Mesangial cell (primary cell): ENCODE measurements around the gene OSBPL6. TPM values are rescaled to one million over a fixed set of nuclear protein-coding genes. Genes with fewer than 3 reads are reported as not detected.

Source experiments
- total RNA-seq: library from RNA; depleted of rRNA; stranded (reverse); fragments of >200 nt; gene quantifications from 2 replicates; pipeline ENCODE4 v1.2.3, GENCODE V29; 2015

Gene OSBPL6
- 2.7 and 7.0 TPM in 2 replicates for total RNA-seq

DNA sequence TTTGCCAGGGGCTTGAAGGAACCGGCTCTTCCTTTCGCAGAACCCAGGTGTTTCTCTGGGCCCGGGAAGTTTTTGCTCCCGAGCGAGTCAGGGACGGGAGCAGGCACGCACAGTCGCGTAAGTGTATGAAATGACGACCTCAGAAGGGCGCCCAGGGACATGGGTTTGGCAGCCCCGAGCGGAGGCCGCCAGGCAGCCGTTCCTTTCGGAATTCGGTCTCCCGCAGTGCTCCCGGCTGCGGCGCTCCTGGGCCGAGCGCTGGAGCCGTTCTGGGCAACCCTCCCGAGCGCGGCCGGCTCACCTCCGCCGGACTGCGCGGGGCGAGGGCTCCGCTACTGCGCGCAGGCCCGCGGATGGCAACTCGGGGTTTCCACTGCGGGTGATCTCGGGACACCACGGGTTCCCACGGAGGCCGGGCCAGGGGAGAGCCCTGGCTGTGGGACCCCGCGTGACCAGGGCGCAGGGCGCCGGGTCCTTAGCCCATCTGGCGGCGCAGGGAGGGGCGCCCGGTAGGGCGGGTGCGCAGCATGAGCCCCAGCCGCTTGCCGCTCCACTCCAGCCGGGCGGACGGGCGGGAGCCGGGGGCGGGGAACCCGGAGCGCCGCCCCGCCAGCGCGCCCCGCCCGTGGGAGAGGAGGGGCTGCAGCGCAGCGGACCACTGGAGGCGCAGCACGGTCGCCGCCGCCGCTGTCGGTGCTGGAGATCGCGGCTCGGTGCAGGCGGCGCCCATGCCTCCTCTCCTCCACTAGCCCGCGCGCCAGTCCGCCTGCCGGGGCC lies at the start of gene OSBPL6:
OSBPL6 (plus strand) TSS at position 690 of the 777 bp plus-strand sequence. CDS start 111,673 bp downstream, outside the sequence.

DNA sequence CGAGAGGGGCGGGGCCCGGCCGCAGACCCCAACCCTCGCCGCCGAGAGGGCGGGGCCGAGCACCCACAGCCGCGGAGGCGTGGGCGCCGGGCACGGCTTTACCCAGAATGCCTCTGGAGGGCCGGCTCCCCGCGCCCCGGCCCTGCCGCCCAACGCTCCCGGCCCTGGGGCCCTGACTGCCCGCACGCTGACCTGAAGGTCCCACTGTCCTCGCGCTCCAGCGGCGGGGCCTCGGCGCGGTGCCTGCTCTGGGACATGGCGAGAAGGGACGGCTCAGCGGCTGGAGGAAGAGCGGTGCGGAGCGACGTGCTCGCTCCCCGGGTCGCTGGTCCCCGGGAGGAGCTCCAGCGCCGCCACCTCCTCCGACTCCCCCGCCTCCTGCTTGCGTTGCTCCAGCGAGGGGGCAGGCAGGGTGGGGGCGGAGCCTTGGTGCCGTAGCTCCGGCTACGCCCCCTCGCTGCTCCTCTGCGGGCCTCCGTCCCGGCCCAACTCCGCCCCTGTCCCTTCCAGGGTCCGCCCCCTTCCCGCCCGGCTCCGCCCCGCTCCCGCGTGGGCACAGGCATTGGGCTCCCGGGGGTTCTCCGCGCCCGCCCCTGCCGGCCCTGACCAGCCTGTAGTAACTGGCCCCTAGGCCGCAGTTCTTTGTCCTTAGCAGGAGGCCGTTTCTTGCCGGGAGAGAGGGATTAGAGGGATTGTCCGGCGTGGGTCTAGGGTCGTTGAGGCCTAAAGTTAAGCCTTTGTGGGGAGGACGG lies 256.6 kb downstream of the OSBPL6 start, which contains the start of the genes PJVK and PRKRA:
PJVK (plus strand) TSS at position 605 of the 752 bp plus-strand sequence. CDS start 2,032 bp downstream, outside the sequence.
PRKRA (minus strand) TSS at position 402 of the 752 bp plus-strand sequence; CDS start at position 257, 145 bp downstream.

Other genes with a start within 250 kb of the OSBPL6 start
- gene PDE11A, start 121.7 kb upstream of the OSBPL6 start, total RNA-seq = 0.51 and 0.81 TPM in 2 replicates
- 7.9 and 9.3 TPM in 2 replicates for gene RBM45, start 82.1 kb upstream of the OSBPL6 start, total RNA-seq